SK-N-SH (cell line): Measurements from ENCODE around the gene AUTS2. TPM values are rescaled to one million over a fixed set of nuclear protein-coding genes. Genes with fewer than 3 reads are reported as not detected.
A peak's percentile ranks its signal among the peaks of the same experiment; 100 is the strongest.

Source experiments
- CTCF ChIA-PET: fragments of 300-600, 350-600 bp; formaldehyde crosslinking; extraction: SDS; loops from one replicate; lab custom pipeline; 2021; lab: Yijun Ruan, JAX
- POLR2A ChIA-PET: fragments of 350-600 bp; sonication (Branson Sonifier 250); formaldehyde crosslinking; extraction: SDS; loops from one replicate; lab custom pipeline; 2020; ENCODE audit warnings: antibody characterized with exemption, inconsistent platforms; lab: Yijun Ruan, JAX
- DNase-seq: peaks from one replicate; pipeline ENCODE4 v3.0.0; 2012
- H2AFZ ChIP-seq: fragments of 200-600 bp; sonication (generic); 2 replicates; pipeline ENCODE4 v1.8.1; 2016; ENCODE audit warnings: antibody characterized with exemption, mild to moderate bottlenecking, low read depth
- H3F3A ChIP-seq: fragments of 200-600 bp; sonication (generic); replicated peaks from 2 replicates; pipeline ENCODE3; 2016; ENCODE audit warnings: antibody characterized with exemption, mild to moderate bottlenecking; ENCODE audit not compliant: insufficient read depth
- H3K27ac ChIP-seq, 2 experiments: fragments of 200-500 bp in 1 of 2; fragments of 200-600 bp in 1 of 2; sonication (Bioruptor generic) in 1 of 2; sonication (generic), shearing (Covaris generic) in 1 of 2; 2 replicates each; pipeline versions ENCODE4 v1.5.1 to v1.6.1; 2014 to 2016; ENCODE audit warnings: low read depth in 2 of 2, inconsistent platforms in 1 of 2, low read length in 1 of 2, mild to moderate bottlenecking in 1 of 2, mixed read lengths in 1 of 2
- H3K27me3 ChIP-seq: fragments of 200-600 bp; sonication (generic), shearing (Covaris generic); 2 replicates; pipeline ENCODE4 v1.6.1; 2016; ENCODE audit warnings: mixed run types; ENCODE audit not compliant: insufficient read depth
- H3K36me3 ChIP-seq, 2 experiments: fragments of 200-500 bp in 1 of 2; fragments of 200-600 bp in 1 of 2; sonication (Bioruptor generic) in 1 of 2; sonication (generic) in 1 of 2; replicated peaks in 1 of 2; 2 replicates each; pipeline versions ENCODE3 to v1.5.1; 2014 to 2016; ENCODE audit warnings: low read length in 1 of 2, mild to moderate bottlenecking in 1 of 2; ENCODE audit not compliant: insufficient read depth in 2 of 2, control insufficient read depth in 1 of 2
- H3K4me1 ChIP-seq, 2 experiments: fragments of 200-500 bp in 1 of 2; fragments of 200-600 bp in 1 of 2; sonication (Bioruptor generic) in 1 of 2; sonication (generic), shearing (Covaris generic) in 1 of 2; 2 replicates each; pipeline versions ENCODE4 v1.5.1 to v1.6.1; 2014 to 2016; ENCODE audit warnings: low read depth in 1 of 2, low read length in 1 of 2, mixed run types in 1 of 2; ENCODE audit not compliant: insufficient read depth in 2 of 2, control insufficient read depth in 1 of 2
- H3K4me2 ChIP-seq: fragments of 200-600 bp; sonication (generic), shearing (Covaris generic); 2 replicates; pipeline ENCODE4 v1.6.1; 2017; ENCODE audit warnings: mixed run types
- H3K4me3 ChIP-seq, 2 experiments: fragments of 200-500 bp in 1 of 2; fragments of 200-600 bp in 1 of 2; sonication (Bioruptor generic) in 1 of 2; sonication (generic), shearing (Covaris generic) in 1 of 2; 2 replicates each; pipeline versions ENCODE4 v1.5.1 to v1.8.1; 2014 to 2016; ENCODE audit warnings: low read depth in 2 of 2, inconsistent platforms in 1 of 2, low read length in 1 of 2, mild to moderate bottlenecking in 1 of 2, mixed read lengths in 1 of 2, moderate library complexity in 1 of 2
- H3K79me2 ChIP-seq: fragments of 200-600 bp; sonication (generic); 2 replicates; pipeline ENCODE4 v1.8.1; 2017; ENCODE audit warnings: mild to moderate bottlenecking; ENCODE audit not compliant: insufficient read depth
- H3K9ac ChIP-seq: fragments of 200-600 bp; sonication (generic); 2 replicates; pipeline ENCODE4 v1.6.1; 2017; ENCODE audit warnings: mixed run types
- H3K9me2 ChIP-seq: fragments of 200-600 bp; sonication (generic); 2 replicates; pipeline ENCODE4 v1.6.1; 2017; ENCODE audit warnings: mixed run types
- H3K9me3 ChIP-seq: fragments of 200-600 bp; sonication (generic); 2 replicates; pipeline ENCODE4 v1.6.1; 2017; ENCODE audit warnings: mixed run types, mild to moderate bottlenecking, moderate library complexity
- H4K20me1 ChIP-seq: fragments of 200-600 bp; sonication (generic); 2 replicates; pipeline ENCODE4 v1.6.1; 2017; ENCODE audit warnings: mild to moderate bottlenecking, mixed run types; ENCODE audit not compliant: insufficient read depth
- CHD2 ChIP-seq: fragments of 150-350 bp; IDR thresholded peaks from 2 replicates; pipeline ENCODE4 v1.6.1; 2018; ENCODE audit warnings: low read length; ENCODE audit not compliant: partially characterized antibody
- CTCF ChIP-seq: fragments of 200-600 bp; sonication (generic); IDR thresholded peaks from 2 replicates; pipeline ENCODE4 v1.6.1; 2017; ENCODE audit warnings: antibody characterized with exemption, mild to moderate bottlenecking, moderate library complexity
- FOXJ3 ChIP-seq: sonication (generic); formaldehyde crosslinking; IDR thresholded peaks from 2 replicates; pipeline ENCODE4 v1.5.1; 2020; ENCODE audit warnings: mild to moderate bottlenecking, missing genetic modification reagents
- GABPA ChIP-seq: IDR thresholded peaks from 2 replicates; pipeline ENCODE4 v1.4.0; 2012; ENCODE audit warnings: low read depth, mild to moderate bottlenecking
- GATA2 ChIP-seq: sonication (generic); formaldehyde crosslinking; IDR thresholded peaks from 2 replicates; pipeline ENCODE4 v1.5.0; 2020; ENCODE audit warnings: mild to moderate bottlenecking, missing genetic modification reagents
- MAX ChIP-seq: IDR thresholded peaks from 2 replicates; pipeline ENCODE4 v1.4.0; 2012; ENCODE audit warnings: low read depth
- NFIC ChIP-seq: IDR thresholded peaks from 2 replicates; pipeline ENCODE4 v1.4.0; 2012; ENCODE audit warnings: borderline replicate concordance
- PBX3 ChIP-seq: IDR thresholded peaks from 2 replicates; pipeline ENCODE4; 2012
- POLR2AphosphoS5 ChIP-seq: IDR thresholded peaks from 2 replicates; pipeline ENCODE4 v1.6.1; 2012; ENCODE audit warnings: low read depth, low read length
- RAD21 ChIP-seq: IDR thresholded peaks from 2 replicates; pipeline ENCODE4 v1.6.1; 2012; ENCODE audit warnings: mild to moderate bottlenecking, low read length
- RCOR1 ChIP-seq: fragments of 150-350 bp; IDR thresholded peaks from 2 replicates; pipeline ENCODE4 v1.6.1; 2017; ENCODE audit warnings: antibody characterized with exemption, low read length
- RFX5 ChIP-seq: IDR thresholded peaks from 2 replicates; pipeline ENCODE4 v1.6.1; 2012; ENCODE audit warnings: mild to moderate bottlenecking, improper control_type of control experiment, low read length
- SMC3 ChIP-seq: IDR thresholded peaks from 2 replicates; pipeline ENCODE4 v1.6.1; 2012; ENCODE audit warnings: low read depth, low read length, improper control_type of control experiment
- TAF1 ChIP-seq: IDR thresholded peaks from 2 replicates; pipeline ENCODE4 v1.6.1; 2012; ENCODE audit warnings: low read depth, mild to moderate bottlenecking, low read length, moderate library complexity, borderline replicate concordance
- TCF12 ChIP-seq: IDR thresholded peaks from 2 replicates; pipeline ENCODE4 v1.4.0; 2012
- USF1 ChIP-seq: IDR thresholded peaks from 2 replicates; pipeline ENCODE4 v1.4.0; 2012; ENCODE audit warnings: low read depth, borderline replicate concordance
- USF2 ChIP-seq: fragments of 150-350 bp; IDR thresholded peaks from 2 replicates; pipeline ENCODE4 v1.6.1; 2017; ENCODE audit warnings: antibody characterized with exemption, low read length, low read depth, borderline replicate concordance
- YY1 ChIP-seq: IDR thresholded peaks from 2 replicates; pipeline ENCODE4 v1.4.0; 2012; ENCODE audit warnings: low read depth, mild to moderate bottlenecking
- WGBS: methylation state at CpG from one replicate; pipeline ENCODE4 v1.1.6; 2017; ENCODE audit warnings: low lambda C conversion rate; 5-methylcytosine and 5-hydroxymethylcytosine counted together
- polyA plus RNA-seq, 3 experiments: library from polyadenylated mRNA; depleted of rRNA; stranded (reverse); fragments of >200 nt; gene quantifications; 2 replicates each; pipeline ENCODE4 v1.2.3, GENCODE V29; 2012

The AUTS2 gene
- polyA plus RNA-seq, 1 of the 3 experiments (the other 2 are of a cell fraction) = 15.6 TPM

GRCh38 chr7:69832356-69832755, 234.1 kb downstream of the AUTS2 start:
- H3K4me3 ChIP-seq = no peak overlapping the region
- ChIA-PET CTCF (no interaction called here), POLR2A (no interaction called here)
- WGBS = 82% methylated on average over 2 of the region's 2 CpGs
- H3K79me2 ChIP-seq = no peaks in the 10 kb centered on the region
- no peaks in the 10 kb centered on the region for H3K27me3 ChIP-seq
- no peak overlapping the region for H3K9ac ChIP-seq
- TF ChIP-seq PBX3 (no peak), YY1 (no peak)
- no peak overlapping the region for H3K27ac ChIP-seq
- H3K36me3 ChIP-seq = no peaks in the 10 kb centered on the region
- H2AFZ ChIP-seq = no peak overlapping the region
- H3K9me2 ChIP-seq = no peaks in the 10 kb centered on the region
- H3K4me2 ChIP-seq = no peak overlapping the region
- H3K4me1 ChIP-seq = peaks cover 8 to 17% of the 10 kb centered on the region in 2 experiments
- peaks cover 6% of the 10 kb centered on the region; the same call in 1 of the 2 replicates for H3K9me3 ChIP-seq
- H3F3A ChIP-seq = no peaks in the 10 kb centered on the region
- no peaks in the 10 kb centered on the region for H4K20me1 ChIP-seq
- no peak for DNase-seq

- Histone ChIP-seq H3K4me2 (no peak overlapping the region), H3F3A (no peaks in the 10 kb centered on the region), H3K9me2 (no peaks in the 10 kb centered on the region), H2AFZ (no peak overlapping the region), H3K4me1 (peaks cover 18 to 30% of the 10 kb centered on the region in 2 experiments), H3K9me3 (peaks cover 1% of the 10 kb centered on the region; the same call in 1 of the 2 replicates), H3K36me3 (no peaks in the 10 kb centered on the region), H4K20me1 (no peaks in the 10 kb centered on the region), H3K27ac (0 out of 4 replicates have a peak overlapping the region, but pooled peaks of 1 of the 2 experiments have one; percentile 9), H3K79me2 (0 out of 2 replicates have a peak, but pooled peaks cover 4% of the 10 kb centered on the region), H3K9ac (no peak overlapping the region), H3K4me3 (no peak overlapping the region), H3K27me3 (no peaks in the 10 kb centered on the region)
- ChIA-PET POLR2A (no interaction called here), CTCF (interaction anchor here (1.4 to 2.7 kb wide), 2 partner anchors 9 to 98 kb away, joined by 3 to 13 read pairs; no protein-coding TSS in a partner anchor)
- no peak for DNase-seq
- no peak for TF ChIP-seq SMC3
- no peak for TF ChIP-seq MAX
- TF ChIP-seq TAF1 = no peak
- TF ChIP-seq RCOR1 = no peak
- TF ChIP-seq FOXJ3 = no peak
- no peak for TF ChIP-seq USF2
- no peak for TF ChIP-seq GABPA
- WGBS = 84% methylated on average over 6 of the region's 6 CpGs
Measured at GRCh38 chr7:69833964-69834363, 235.7 kb downstream of the AUTS2 start.

- no peak overlapping the region for H3K4me2 ChIP-seq
- no peaks in the 10 kb centered on the region for H3K36me3 ChIP-seq
- no peak for DNase-seq
- no peaks in the 10 kb centered on the region for H4K20me1 ChIP-seq
- POLR2A ChIA-PET = no interaction called here
- no peak overlapping the region for H3K9ac ChIP-seq
- H3K27me3 ChIP-seq = no peaks in the 10 kb centered on the region
- peaks cover 18 to 32% of the 10 kb centered on the region in 2 experiments for H3K4me1 ChIP-seq
- H3F3A ChIP-seq = no peaks in the 10 kb centered on the region
- 90% methylated on average over 7 of the region's 7 CpGs for WGBS
- CTCF ChIA-PET = interaction anchor here (0.9 to 2.5 kb wide), 3 partner anchors 11 to 325 kb away, joined by 3 to 5 read pairs (median 4); no protein-coding TSS in a partner anchor
- H3K9me2 ChIP-seq = no peaks in the 10 kb centered on the region
- H3K79me2 ChIP-seq = 0 out of 2 replicates have a peak, but pooled peaks cover 4% of the 10 kb centered on the region
- H3K27ac ChIP-seq = no peak overlapping the region
- no peaks in the 10 kb centered on the region for H3K9me3 ChIP-seq
- H2AFZ ChIP-seq = no peak overlapping the region
- no peak overlapping the region for H3K4me3 ChIP-seq
- TF ChIP-seq CTCF (no peak), RFX5 (no peak), USF1 (no peak), TCF12 (no peak), FOXJ3 (no peak), CHD2 (no peak), NFIC (no peak), YY1 (no peak), GATA2 (CRISPR knock-in tag) (no peak), RAD21 (no peak), POLR2AphosphoS5 (no peak)
Measured at GRCh38 chr7:69836702-69837101, 238.4 kb downstream of the AUTS2 start.
